Measurements from ENCODE around the gene ANGPT4.

The ANGPT4 gene

DNA sequence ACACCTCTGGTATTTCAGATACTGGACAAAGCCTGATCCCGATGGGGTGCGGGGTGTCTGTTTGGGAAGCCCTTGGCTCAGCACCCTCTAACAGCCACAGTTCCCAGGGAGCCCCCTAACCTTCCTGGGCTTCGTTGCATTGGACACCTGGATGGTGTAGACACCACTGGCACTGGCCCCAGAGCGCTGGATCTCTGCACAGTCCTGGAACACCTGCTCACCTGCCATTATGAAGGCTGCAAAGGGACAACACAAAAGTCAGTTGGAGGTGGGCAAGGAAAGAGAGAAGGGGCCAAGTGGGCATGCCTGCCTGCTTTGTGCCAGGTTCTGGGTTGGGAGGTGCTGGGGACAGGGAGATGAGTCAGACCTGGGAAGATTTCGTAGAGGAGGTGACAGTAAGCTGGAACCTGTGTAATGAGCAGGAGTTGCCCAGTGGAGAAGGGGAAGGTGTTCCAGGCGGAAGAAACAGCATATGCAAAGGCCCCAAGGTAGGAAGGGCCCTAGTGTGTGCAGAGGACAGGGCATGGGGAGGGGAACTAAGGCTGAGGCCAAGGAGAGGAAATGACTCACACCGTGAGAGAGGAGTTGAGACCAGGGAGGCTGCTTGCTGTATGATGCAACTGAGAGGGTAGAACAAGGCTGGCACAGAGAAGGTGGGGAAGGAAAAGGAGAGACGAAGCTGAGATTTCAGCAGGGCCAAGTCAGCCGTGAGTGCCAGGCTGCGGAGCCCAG is 34.9 kb downstream of the ANGPT4 start:
- DNase-seq (ENCODE audit: low read depth) = peak; percentile 8
- TF ChIP-seq, protein P1, sequence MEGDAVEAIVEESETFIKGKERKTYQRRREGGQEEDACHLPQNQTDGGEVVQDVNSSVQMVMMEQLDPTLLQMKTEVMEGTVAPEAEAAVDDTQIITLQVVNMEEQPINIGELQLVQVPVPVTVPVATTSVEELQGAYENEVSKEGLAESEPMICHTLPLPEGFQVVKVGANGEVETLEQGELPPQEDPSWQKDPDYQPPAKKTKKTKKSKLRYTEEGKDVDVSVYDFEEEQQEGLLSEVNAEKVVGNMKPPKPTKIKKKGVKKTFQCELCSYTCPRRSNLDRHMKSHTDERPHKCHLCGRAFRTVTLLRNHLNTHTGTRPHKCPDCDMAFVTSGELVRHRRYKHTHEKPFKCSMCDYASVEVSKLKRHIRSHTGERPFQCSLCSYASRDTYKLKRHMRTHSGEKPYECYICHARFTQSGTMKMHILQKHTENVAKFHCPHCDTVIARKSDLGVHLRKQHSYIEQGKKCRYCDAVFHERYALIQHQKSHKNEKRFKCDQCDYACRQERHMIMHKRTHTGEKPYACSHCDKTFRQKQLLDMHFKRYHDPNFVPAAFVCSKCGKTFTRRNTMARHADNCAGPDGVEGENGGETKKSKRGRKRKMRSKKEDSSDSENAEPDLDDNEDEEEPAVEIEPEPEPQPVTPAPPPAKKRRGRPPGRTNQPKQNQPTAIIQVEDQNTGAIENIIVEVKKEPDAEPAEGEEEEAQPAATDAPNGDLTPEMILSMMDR (IDR thresholded peaks at IDR 0.05; ENCODE audit: control insufficient read depth, insufficient read depth, low read depth, low read length, missing control alignments) = no peak
- H3K4me3 ChIP-seq (ENCODE audit: control insufficient read depth, low read depth, low read length) = no peak overlapping the region

DNA sequence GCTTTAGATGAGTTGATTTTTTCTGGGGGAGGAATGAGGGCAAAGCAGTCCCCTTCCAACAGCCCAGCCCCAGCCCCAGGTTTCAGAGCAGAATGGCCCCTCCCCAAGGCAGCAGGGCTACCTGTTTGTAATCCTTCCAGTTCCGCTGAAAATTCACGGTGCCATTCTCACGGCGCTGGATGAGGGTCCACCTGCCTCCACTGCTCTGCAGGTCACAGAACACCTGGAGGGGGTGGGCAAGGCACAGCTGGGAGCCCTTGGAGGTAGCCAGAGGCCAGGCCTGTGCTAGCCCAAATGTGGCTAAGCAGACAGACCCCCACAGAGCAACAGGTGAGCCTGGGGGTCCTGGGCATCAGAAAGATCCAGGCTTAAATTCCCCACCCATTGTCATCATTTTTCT is 36.5 kb downstream of the ANGPT4 start:
- no peak overlapping the region for H3K4me3 ChIP-seq (ENCODE audit: control insufficient read depth, low read depth, low read length)
- TF ChIP-seq, protein P1 (IDR thresholded peaks at IDR 0.05; ENCODE audit: control insufficient read depth, insufficient read depth, low read depth, low read length, missing control alignments) = no peak
- DNase-seq (ENCODE audit: low read depth) = no peak

DNA sequence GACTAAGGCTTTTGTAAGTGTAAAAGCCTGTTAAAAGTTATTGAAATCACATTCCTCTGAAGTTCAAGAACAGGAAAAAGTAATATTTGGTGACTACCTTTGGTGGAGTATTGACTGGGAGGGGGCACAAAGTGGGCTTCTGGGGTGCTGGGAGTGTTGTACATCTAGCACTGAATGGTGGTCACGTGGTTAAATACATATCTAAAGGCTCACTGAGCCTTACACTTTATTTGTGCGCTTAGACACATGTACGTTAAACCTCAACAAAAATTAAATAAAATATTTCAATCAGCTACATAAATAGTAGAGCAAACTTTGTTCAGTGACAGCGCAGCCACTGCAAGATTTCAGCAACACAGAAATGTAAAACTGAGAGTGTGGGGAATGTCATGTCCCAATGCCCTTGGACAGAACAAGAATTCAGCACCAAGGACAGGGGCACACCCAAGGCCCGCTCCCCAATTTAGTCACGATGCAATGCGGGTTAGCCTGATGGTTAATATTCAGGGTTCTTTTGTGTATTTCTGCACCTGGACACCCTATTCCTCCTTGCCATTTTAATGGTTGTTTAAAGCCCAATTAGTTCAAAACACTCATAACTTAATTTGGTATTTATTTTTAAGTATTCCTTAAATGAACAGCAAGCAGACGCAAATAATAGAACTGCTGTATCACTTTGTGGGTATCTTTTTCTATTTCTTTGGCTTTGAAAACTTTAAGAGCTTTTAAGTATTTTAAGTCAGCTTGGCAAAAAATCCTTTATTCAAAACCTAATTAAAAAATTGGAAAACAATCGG is 37.4 kb downstream of the ANGPT4 start:
- TF ChIP-seq, protein P1 (IDR thresholded peaks at IDR 0.05; ENCODE audit: control insufficient read depth, insufficient read depth, low read depth, low read length, missing control alignments) = no peak
- DNase-seq (ENCODE audit: low read depth) = no peak
- no peak overlapping the region for H3K4me3 ChIP-seq (ENCODE audit: control insufficient read depth, low read depth, low read length)

DNA sequence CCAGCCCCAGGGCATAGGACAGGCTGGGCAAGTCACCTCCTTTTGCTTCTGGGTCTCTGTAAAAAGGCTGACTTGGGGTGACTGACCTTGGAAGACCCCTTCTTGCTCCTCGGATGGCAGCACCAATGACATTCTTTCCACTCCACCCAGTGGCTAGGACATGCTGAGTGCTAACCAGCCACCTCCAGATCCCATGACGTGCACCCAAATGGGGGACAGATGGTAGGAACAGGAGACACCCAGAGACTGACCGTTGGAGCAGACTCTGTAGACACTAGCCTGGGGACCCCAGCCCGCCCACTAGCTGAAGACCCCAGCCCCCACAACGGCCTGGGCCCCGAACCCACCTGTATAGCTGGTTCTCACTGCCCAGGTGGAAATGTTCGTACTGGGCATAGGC is 38.3 kb downstream of the ANGPT4 start:
- no peak for DNase-seq (ENCODE audit: low read depth)
- TF ChIP-seq, protein P1 (IDR thresholded peaks at IDR 0.05; ENCODE audit: control insufficient read depth, insufficient read depth, low read depth, low read length, missing control alignments) = no peak
- no peak overlapping the region for H3K4me3 ChIP-seq (ENCODE audit: control insufficient read depth, low read depth, low read length)

DNA sequence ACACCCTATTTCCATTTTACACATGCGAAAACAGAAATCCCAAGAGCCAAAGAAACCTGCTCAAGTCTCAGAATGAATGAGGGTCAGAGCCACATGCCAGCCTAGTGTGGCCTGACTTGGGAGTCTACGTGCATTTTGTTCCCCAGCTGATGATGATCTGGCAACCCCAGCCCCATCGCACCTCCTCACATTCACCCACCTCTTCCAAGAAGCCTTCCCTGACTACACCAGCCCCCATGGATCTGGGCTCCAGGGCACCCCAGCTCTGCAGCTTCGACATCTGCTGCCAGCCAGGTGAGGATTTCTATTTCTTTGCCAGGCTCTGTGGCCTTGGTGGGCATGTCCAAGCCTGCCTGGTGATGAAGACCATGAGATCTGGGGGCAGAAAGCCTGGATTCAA is 41.0 kb downstream of the ANGPT4 start:
- no peak overlapping the region for H3K4me3 ChIP-seq (ENCODE audit: control insufficient read depth, low read depth, low read length)
- TF ChIP-seq, protein P1 (IDR thresholded peaks at IDR 0.05; ENCODE audit: control insufficient read depth, insufficient read depth, low read depth, low read length, missing control alignments) = no peak
- DNase-seq (ENCODE audit: low read depth) = no peak

DNA sequence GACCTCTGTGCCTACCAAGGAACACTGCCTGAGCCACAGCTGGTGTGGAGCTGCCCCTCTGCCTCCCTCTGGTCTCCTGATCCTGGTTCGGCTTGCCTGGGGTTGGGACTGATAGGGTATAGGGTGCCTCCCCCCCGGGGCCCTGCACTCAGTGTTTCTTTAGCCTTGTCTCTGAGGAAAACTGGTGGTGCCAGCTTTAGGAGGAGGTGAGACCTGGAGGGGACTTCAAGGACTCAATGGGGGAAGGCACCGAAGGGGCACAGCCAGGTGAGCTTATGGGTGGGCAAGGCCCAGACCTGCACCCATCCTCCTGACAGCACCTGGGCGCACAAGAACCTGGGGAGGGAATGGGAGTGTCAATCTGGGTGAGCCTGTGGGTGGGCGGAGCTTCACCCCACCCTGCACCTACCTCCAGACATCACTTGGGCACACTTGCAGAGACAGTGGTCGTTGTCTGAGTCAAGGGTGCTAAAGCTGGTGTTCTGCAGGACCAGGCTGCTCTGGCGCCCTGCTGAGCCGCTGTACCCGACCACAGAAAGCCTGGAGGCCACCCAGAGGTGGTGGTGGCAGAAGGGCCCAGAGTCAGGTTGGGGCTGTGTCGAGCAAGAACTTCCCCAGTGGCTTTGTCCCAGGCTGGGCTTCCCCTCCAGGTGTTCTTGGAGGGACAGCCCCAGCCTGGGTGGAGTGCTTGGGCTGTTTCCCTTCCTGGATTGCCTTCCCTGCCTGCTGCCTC is 42.1 kb downstream of the ANGPT4 start:
- no peak for DNase-seq (ENCODE audit: low read depth)
- TF ChIP-seq, protein P1 (IDR thresholded peaks at IDR 0.05; ENCODE audit: control insufficient read depth, insufficient read depth, low read depth, low read length, missing control alignments) = no peak
- H3K4me3 ChIP-seq (ENCODE audit: control insufficient read depth, low read depth, low read length) = no peak overlapping the region

Measured in AG09309 (cell line).